Kidney (tissue), 22 donors: ENCODE results near the gene CALD1. TPM values are rescaled to one million over a fixed set of nuclear protein-coding genes. Genes with fewer than 3 reads are reported as not detected.
A peak's percentile ranks its signal among the peaks of the same experiment; 100 is the strongest.

ENCODE experiments used
- DNase-seq, 5 donors: peaks; one replicate each; pipeline ENCODE4 v3.0.0-alpha.2; 2013 to 2020
- FAIRE-seq: peaks from 2 replicates; lab custom pipeline; 2012; peaks lifted over from hg19 to GRCh38; lab: Jason Lieb, UNC
- H3K27ac ChIP-seq, 2 donors: one replicate each; pipeline ENCODE4 v1.7.0; 2013; ENCODE audit warnings: low read depth in 2 of 2, low read length in 2 of 2, inconsistent platforms in 1 of 2
- H3K27me3 ChIP-seq: one replicate; pipeline ENCODE4 v1.7.1; 2013; ENCODE audit warnings: low read length, inconsistent platforms; ENCODE audit not compliant: control insufficient read depth, insufficient read depth
- H3K36me3 ChIP-seq, 3 donors: one replicate each; pipeline versions ENCODE4 v1.7.0 to v1.7.1; 2013; ENCODE audit warnings: low read length in 3 of 3, control low read depth in 1 of 3, inconsistent platforms in 1 of 3; ENCODE audit not compliant: insufficient read depth in 3 of 3, control insufficient read depth in 2 of 3
- H3K4me1 ChIP-seq, 3 donors: one replicate each; pipeline versions ENCODE4 v1.7.0 to v1.7.1; 2013; ENCODE audit warnings: low read length in 3 of 3, inconsistent platforms in 1 of 3, low read depth in 1 of 3; ENCODE audit not compliant: control insufficient read depth in 2 of 3, insufficient read depth in 2 of 3
- H3K4me3 ChIP-seq, 3 donors: one replicate each; pipeline versions ENCODE4 v1.7.0 to v1.8.1; 2013; ENCODE audit warnings: low read length in 3 of 3, control low read depth in 1 of 3, inconsistent platforms in 1 of 3
- H3K9ac ChIP-seq, 3 donors: one replicate each; pipeline versions ENCODE4 v1.7.0 to v1.7.1; 2013; ENCODE audit warnings: low read length in 3 of 3, control low read depth in 1 of 3, inconsistent platforms in 1 of 3
- H3K9me3 ChIP-seq, 3 donors: one replicate each; pipeline versions ENCODE4 v1.7.0 to v1.7.1; 2013; ENCODE audit warnings: low read length in 3 of 3, control low read depth in 1 of 3, inconsistent platforms in 1 of 3; ENCODE audit not compliant: control insufficient read depth in 2 of 3, insufficient read depth in 1 of 3
- intact Hi-C: fragments of 100-400 bp; cut with DNase I; formaldehyde crosslinking; loops from one replicate; pipeline ENCODE4 v1.11.1; 2022
- long read RNA-seq, 10 donors: library from polyadenylated mRNA in 1 of 10; unstranded in 1 of 10; transcript quantifications; one replicate each; pipeline ENCODE4 v2.0.0 and lab custom pipeline, GENCODE V29; 2021 to 2026
- polyA plus RNA-seq: library from polyadenylated mRNA; stranded (reverse); fragments of 350-450 nt; fragmentation: Illumina TruSeq; extraction: RNeasy Lipid Tissue Mini Kit (QIAGEN cat#74804); gene quantifications from one replicate; pipeline ENCODE4 v1.2.3, GENCODE V29; 2014; ENCODE audit warnings: low read depth, low replicate concordance; ENCODE audit not compliant: insufficient read depth
- total RNA-seq: library from RNA; stranded (reverse); fragmentation: NEBNext Ultra II Directional; extraction: Animal tissue kit (Norgen Biotek cat#: 25700); gene quantifications from one replicate; pipeline ENCODE4 v1.2.1, GENCODE V29; 2021
- TF ChIP-seq, protein P1 (sequence below): IDR thresholded peaks from 3 replicates; pipeline ENCODE4 v1.5.1; 2012; ENCODE audit warnings: mild to moderate bottlenecking, moderate library complexity, borderline replicate concordance; ENCODE audit not compliant: insufficient read depth; ENCODE audit errors: extremely low read depth
- donor health status: control.
- donor health status: control.
- donor health status: control.
- donor health status: control.
- donor health status: control.
- donor health status: DM: yes; HTN: yes; CAD: no.
- donor health status: Normal renal cell carcinoma (clear cell type).

Gene CALD1, protein sequence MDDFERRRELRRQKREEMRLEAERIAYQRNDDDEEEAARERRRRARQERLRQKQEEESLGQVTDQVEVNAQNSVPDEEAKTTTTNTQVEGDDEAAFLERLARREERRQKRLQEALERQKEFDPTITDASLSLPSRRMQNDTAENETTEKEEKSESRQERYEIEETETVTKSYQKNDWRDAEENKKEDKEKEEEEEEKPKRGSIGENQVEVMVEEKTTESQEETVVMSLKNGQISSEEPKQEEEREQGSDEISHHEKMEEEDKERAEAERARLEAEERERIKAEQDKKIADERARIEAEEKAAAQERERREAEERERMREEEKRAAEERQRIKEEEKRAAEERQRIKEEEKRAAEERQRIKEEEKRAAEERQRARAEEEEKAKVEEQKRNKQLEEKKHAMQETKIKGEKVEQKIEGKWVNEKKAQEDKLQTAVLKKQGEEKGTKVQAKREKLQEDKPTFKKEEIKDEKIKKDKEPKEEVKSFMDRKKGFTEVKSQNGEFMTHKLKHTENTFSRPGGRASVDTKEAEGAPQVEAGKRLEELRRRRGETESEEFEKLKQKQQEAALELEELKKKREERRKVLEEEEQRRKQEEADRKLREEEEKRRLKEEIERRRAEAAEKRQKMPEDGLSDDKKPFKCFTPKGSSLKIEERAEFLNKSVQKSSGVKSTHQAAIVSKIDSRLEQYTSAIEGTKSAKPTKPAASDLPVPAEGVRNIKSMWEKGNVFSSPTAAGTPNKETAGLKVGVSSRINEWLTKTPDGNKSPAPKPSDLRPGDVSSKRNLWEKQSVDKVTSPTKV
- total RNA-seq (218 TPM), polyA plus RNA-seq (72.7 TPM)
- long read RNA-seq, donor 1, full-length matches to known transcripts = 9 of 104 reads
- long read RNA-seq, donor 1, partial matches to known transcripts = 82 of 104 reads
- long read RNA-seq, donor 1, other reads (novel, unspliced or antisense) = 13 of 104 reads
- long read RNA-seq, donor 2, full-length matches to known transcripts = 17 of 85 reads
- long read RNA-seq, donor 2, partial matches to known transcripts = 57 of 85 reads
- long read RNA-seq, donor 2, other reads (novel, unspliced or antisense) = 11 of 85 reads
- long read RNA-seq, donor 3, full-length matches to known transcripts = 22 of 104 reads
- long read RNA-seq, donor 3, partial matches to known transcripts = 82 of 104 reads
- long read RNA-seq, donor 3, other reads (novel, unspliced or antisense) = 0 of 104 reads
- long read RNA-seq, donor 4, full-length matches to known transcripts = 15 of 53 reads
- long read RNA-seq, donor 4, partial matches to known transcripts = 38 of 53 reads
- long read RNA-seq, donor 4, other reads (novel, unspliced or antisense) = 0 of 53 reads
- long read RNA-seq, donor 5, partial matches to known transcripts = 6 of 7 reads
- long read RNA-seq, donor 5, other reads (novel, unspliced or antisense) = 0 of 7 reads
- long read RNA-seq, donor 6, full-length matches to known transcripts = 14 of 124 reads
- long read RNA-seq, donor 6, partial matches to known transcripts = 110 of 124 reads
- long read RNA-seq, donor 6, other reads (novel, unspliced or antisense) = 0 of 124 reads
- long read RNA-seq, donor 7, full-length matches to known transcripts = 50 of 202 reads
- long read RNA-seq, donor 7, partial matches to known transcripts = 107 of 202 reads
- long read RNA-seq, donor 7, other reads (novel, unspliced or antisense) = 45 of 202 reads
- long read RNA-seq, donor 8, full-length matches to known transcripts = 6 of 93 reads
- long read RNA-seq, donor 8, partial matches to known transcripts = 78 of 93 reads
- long read RNA-seq, donor 8, other reads (novel, unspliced or antisense) = 9 of 93 reads
- long read RNA-seq, donor 9, full-length matches to known transcripts = 2 of 57 reads
- long read RNA-seq, donor 9, partial matches to known transcripts = 44 of 57 reads
- long read RNA-seq, donor 9, other reads (novel, unspliced or antisense) = 11 of 57 reads
- long read RNA-seq, donor 10, full-length matches to known transcripts = 11 of 119 reads
- long read RNA-seq, donor 10, partial matches to known transcripts = 95 of 119 reads
- long read RNA-seq, donor 10, other reads (novel, unspliced or antisense) = 13 of 119 reads

DNA sequence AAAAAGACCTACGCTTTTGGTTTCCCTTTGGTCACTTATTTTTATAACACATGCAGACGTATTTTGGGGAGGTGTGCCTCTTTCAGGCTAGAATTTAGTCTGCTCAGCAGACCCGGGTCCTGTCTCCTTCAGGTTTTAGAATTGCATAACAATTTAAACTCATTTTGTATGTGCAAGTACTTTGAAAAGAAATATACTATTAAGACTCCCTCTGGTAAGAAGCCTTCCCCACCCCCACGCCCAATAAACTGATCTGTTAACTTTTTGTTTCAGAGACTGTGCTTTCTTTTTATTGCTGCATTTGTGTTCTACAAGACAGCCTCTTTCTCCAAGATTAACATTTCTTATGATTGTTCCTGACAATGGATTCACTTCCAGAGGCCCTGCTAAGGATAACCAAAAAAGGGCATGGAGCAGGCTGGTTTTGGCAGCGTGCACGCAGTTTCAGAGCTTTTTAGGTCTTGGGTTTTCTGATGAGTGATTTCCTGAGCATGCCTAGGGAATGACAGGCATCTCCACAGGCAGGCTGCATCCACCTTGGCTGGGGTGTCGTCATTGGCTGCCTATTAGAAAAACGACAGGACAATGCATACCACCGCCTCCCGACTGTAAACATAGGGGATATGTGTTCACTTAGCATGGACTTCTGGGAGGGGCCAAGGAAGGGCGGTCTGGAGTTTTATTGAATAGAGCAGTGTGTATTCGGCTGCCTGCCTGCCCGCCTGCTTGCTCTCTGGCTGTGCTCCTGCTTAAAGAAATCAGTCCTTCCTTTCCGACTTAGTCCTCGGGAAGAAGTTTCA lies at the start of gene CALD1:
Gene CALD1 (plus strand): TSS at position 694 of the 800 bp plus-strand sequence. CDS start 88,100 bp downstream, outside the sequence.
- Histone ChIP-seq H3K27ac (peak within 1 kb of the TSS; percentile 13 to 89), H3K36me3 (no peaks in the 10 kb centered on the region), H3K9ac (peak within 1 kb of the TSS; percentile 64 to 83 (median 66)), H3K27me3 (no peaks in the 10 kb centered on the region), H3K4me3 (peak within 1 kb of the TSS; percentile 62 to 85 (median 76)), H3K9me3 (no peaks in the 10 kb centered on the region), H3K4me1 (peaks cover 0 to 12% (median 0%) of the 10 kb centered on the region in 3 donors)
- TF ChIP-seq, protein P1, sequence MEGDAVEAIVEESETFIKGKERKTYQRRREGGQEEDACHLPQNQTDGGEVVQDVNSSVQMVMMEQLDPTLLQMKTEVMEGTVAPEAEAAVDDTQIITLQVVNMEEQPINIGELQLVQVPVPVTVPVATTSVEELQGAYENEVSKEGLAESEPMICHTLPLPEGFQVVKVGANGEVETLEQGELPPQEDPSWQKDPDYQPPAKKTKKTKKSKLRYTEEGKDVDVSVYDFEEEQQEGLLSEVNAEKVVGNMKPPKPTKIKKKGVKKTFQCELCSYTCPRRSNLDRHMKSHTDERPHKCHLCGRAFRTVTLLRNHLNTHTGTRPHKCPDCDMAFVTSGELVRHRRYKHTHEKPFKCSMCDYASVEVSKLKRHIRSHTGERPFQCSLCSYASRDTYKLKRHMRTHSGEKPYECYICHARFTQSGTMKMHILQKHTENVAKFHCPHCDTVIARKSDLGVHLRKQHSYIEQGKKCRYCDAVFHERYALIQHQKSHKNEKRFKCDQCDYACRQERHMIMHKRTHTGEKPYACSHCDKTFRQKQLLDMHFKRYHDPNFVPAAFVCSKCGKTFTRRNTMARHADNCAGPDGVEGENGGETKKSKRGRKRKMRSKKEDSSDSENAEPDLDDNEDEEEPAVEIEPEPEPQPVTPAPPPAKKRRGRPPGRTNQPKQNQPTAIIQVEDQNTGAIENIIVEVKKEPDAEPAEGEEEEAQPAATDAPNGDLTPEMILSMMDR = no peak
- intact Hi-C loops = no loop called here
- DNase-seq (peak; percentile 84 to 94 (median 89)), FAIRE-seq (no peak)

DNA sequence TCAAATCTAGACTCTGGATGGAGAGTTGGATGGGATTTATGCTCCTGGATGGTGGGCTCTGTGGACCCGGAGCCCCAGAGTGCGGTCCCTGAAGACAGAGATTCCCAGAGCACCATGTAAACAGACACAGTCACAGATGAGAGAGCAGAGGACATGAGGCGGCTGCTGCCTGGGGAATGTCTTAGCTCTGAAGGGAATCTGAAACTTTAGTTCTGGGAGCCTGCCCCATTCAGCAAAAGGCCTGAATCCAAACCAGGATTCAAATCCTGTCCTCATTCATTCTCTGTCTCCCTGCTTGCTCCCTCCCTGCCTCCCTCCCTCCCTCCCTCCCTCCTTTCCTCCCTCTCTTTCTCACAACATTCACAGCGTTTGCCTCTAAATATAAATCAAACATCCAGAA lies 49.5 kb upstream of the CALD1 start:
- peaks cover 0 to 3% (median 0%) of the 10 kb centered on the region in 3 donors for H3K4me1 ChIP-seq
- DNase-seq = peak in 4 of 5 donors; percentile 49 to 83 (median 66)
- H3K36me3 ChIP-seq = no peaks in the 10 kb centered on the region
- no peak overlapping the region for H3K4me3 ChIP-seq
- no peaks in the 10 kb centered on the region for H3K9me3 ChIP-seq
- no peaks in the 10 kb centered on the region for H3K27me3 ChIP-seq
- TF ChIP-seq, protein P1 = no peak
- H3K9ac ChIP-seq = no peak overlapping the region
- peak overlapping the region in 1 of 2 donors; percentile 65 for H3K27ac ChIP-seq
- FAIRE-seq = no peak
- intact Hi-C loops = no loop called here
